HCT116 (cell line): ENCODE measurements around the gene AFAP1. TPM values are rescaled to one million over a fixed set of nuclear protein-coding genes. Genes with fewer than 3 reads are reported as not detected.

ENCODE experiments used
- ATAC-seq: fragments of 200-7000 bp; cut with Tn5 transposase; 2 replicates; pipeline ENCODE4 v1.9.1; 2020; ENCODE audit warnings: mild to moderate bottlenecking, moderate library complexity
- BruUV-seq: library from RNA; stranded (reverse); fragments of 400-500 nt; replicated peaks from 2 replicates; lab custom pipeline; 2021; lab: Mats Ljungman, UMichigan
- CTCF ChIA-PET: fragments of 300-600 bp; sonication (Branson Sonifier 250); formaldehyde crosslinking; loops from one replicate; lab custom pipeline; 2021; ENCODE audit warnings: antibody characterized with exemption; lab: Charles Lee
- POLR2A ChIA-PET: fragments of 300-600, 350-600 bp; sonication (Branson Sonifier 250); formaldehyde crosslinking; loops from one replicate; lab custom pipeline; 2021; ENCODE audit warnings: antibody characterized with exemption; lab: Charles Lee
- RAD21 ChIA-PET, 2 experiments: fragments of 300-600 bp; sonication (Branson Sonifier 250); formaldehyde crosslinking; loops; one replicate each; lab custom pipeline; 2023; ENCODE audit warnings: low total read pairs in 2 of 2; ENCODE audit not compliant: uncharacterized antibody in 2 of 2, unreplicated experiment in 2 of 2, low non-redundant PET in 1 of 2; lab: Charles Lee
- DNase-seq: peaks from one replicate; pipeline ENCODE4 v3.0.0-alpha.2; 2010; ENCODE audit warnings: low read depth, low spot score
- H2AFZ ChIP-seq: fragments of 200-600 bp; shearing (Covaris generic), sonication (generic); 2 replicates; pipeline ENCODE4 v1.6.1; 2017; ENCODE audit warnings: low read depth, mixed run types, mixed read lengths, antibody characterized with exemption, low read length; ENCODE audit not compliant: poor library complexity, severe bottlenecking
- H3K27ac ChIP-seq: 2 replicates; pipeline ENCODE4 v1.5.1; 2012; ENCODE audit warnings: low read depth, low read length
- H3K27me3 ChIP-seq: fragments of 200-600 bp; sonication (generic); 2 replicates; pipeline ENCODE4 v1.6.1; 2016; ENCODE audit warnings: mixed run types, low read length, mixed read lengths; ENCODE audit not compliant: insufficient read depth
- H3K36me3 ChIP-seq, 2 experiments: fragments of 200-500 bp in 1 of 2; fragments of 200-600 bp in 1 of 2; sonication (Bioruptor generic) in 1 of 2; sonication (generic) in 1 of 2; 2 replicates each; pipeline versions ENCODE4 v1.5.1 to v1.6.1; 2014 to 2016; ENCODE audit warnings: low read length in 2 of 2, inconsistent platforms in 1 of 2, mixed read lengths in 1 of 2, mixed run types in 1 of 2; ENCODE audit not compliant: insufficient read depth in 2 of 2, control insufficient read depth in 1 of 2
- H3K4me1 ChIP-seq, 2 experiments: fragments of 200-600 bp in 1 of 2; sonication (generic) in 1 of 2; 2 replicates each; pipeline versions ENCODE4 v1.5.1 to v1.6.1; 2012 to 2017; ENCODE audit warnings: low read length in 2 of 2, inconsistent platforms in 1 of 2, mild to moderate bottlenecking in 1 of 2, mixed read lengths in 1 of 2, mixed run types in 1 of 2, moderate library complexity in 1 of 2; ENCODE audit not compliant: insufficient read depth in 2 of 2, control insufficient read depth in 1 of 2
- H3K4me2 ChIP-seq: fragments of 200-600 bp; sonication (generic); 2 replicates; pipeline ENCODE4 v1.6.1; 2017; ENCODE audit warnings: mixed run types, low read length, mixed read lengths
- H3K4me3 ChIP-seq, 2 experiments: fragments of 200-600 bp in 1 of 2; sonication (generic) in 1 of 2; replicated peaks in 1 of 2; 2 replicates each; pipeline ENCODE4 v1.5.1; 2011 to 2016; ENCODE audit warnings: low read length in 2 of 2, control low read depth in 1 of 2, low read depth in 1 of 2, mild to moderate bottlenecking in 1 of 2, mixed read lengths in 1 of 2, mixed run types in 1 of 2
- H3K79me2 ChIP-seq: fragments of 200-600 bp; sonication (generic); 2 replicates; pipeline ENCODE4 v1.6.1; 2017; ENCODE audit warnings: mild to moderate bottlenecking, mixed run types, low read length, moderate library complexity, mixed read lengths; ENCODE audit not compliant: insufficient read depth
- H3K9ac ChIP-seq: fragments of 200-600 bp; sonication (generic); 2 replicates; pipeline ENCODE4 v1.6.1; 2016; ENCODE audit warnings: low read length, mixed read lengths
- H3K9me2 ChIP-seq: fragments of 200-600 bp; sonication (generic), shearing (Covaris generic); 2 replicates; pipeline ENCODE4 v1.6.1; 2017; ENCODE audit warnings: mixed run types, mild to moderate bottlenecking, moderate library complexity; ENCODE audit not compliant: insufficient read depth
- H3K9me3 ChIP-seq, 2 experiments: fragments of 200-500 bp in 1 of 2; fragments of 200-600 bp in 1 of 2; sonication (Bioruptor generic) in 1 of 2; sonication (generic) in 1 of 2; 2 replicates each; pipeline ENCODE4 v1.6.1; 2014 to 2017; ENCODE audit warnings: low read length in 2 of 2, mixed read lengths in 2 of 2, inconsistent platforms in 1 of 2, low read depth in 1 of 2, mild to moderate bottlenecking in 1 of 2, mixed run types in 1 of 2, moderate library complexity in 1 of 2; ENCODE audit not compliant: control insufficient read depth in 1 of 2, insufficient read depth in 1 of 2
- H4K20me1 ChIP-seq: fragments of 200-600 bp; sonication (generic), shearing (Covaris generic); 2 replicates; pipeline ENCODE4 v1.6.1; 2017; ENCODE audit warnings: mixed run types, mild to moderate bottlenecking, moderate library complexity; ENCODE audit not compliant: insufficient read depth
- CBX3 ChIP-seq: IDR thresholded peaks from 2 replicates; pipeline ENCODE4 v1.6.1; 2012; ENCODE audit warnings: low read depth
- CEBPB ChIP-seq: IDR thresholded peaks from 2 replicates; pipeline ENCODE4 v1.6.1; 2012; ENCODE audit warnings: low read depth
- EGR1 ChIP-seq: IDR thresholded peaks from 2 replicates; pipeline ENCODE4 v1.6.1; 2012; ENCODE audit warnings: low read depth
- ELF1 ChIP-seq: IDR thresholded peaks from 2 replicates; pipeline ENCODE4 v1.6.1; 2012; ENCODE audit warnings: low read depth, borderline replicate concordance
- EZH2 ChIP-seq: fragments of 200-600 bp; sonication (generic); IDR thresholded peaks from 2 replicates; pipeline ENCODE4 v1.6.1; 2017; ENCODE audit warnings: antibody characterized with exemption, mixed run types
- FOSL1 ChIP-seq: IDR thresholded peaks from 2 replicates; pipeline ENCODE4 v1.6.1; 2012; ENCODE audit warnings: low read depth
- JUND ChIP-seq: IDR thresholded peaks from 2 replicates; pipeline ENCODE4 v1.6.1; 2012
- MAX ChIP-seq: IDR thresholded peaks from 2 replicates; pipeline ENCODE4 v1.6.1; 2012
- POLR2A ChIP-seq: IDR thresholded peaks from 2 replicates; pipeline ENCODE4 v1.7.0; 2011; ENCODE audit warnings: borderline replicate concordance; ENCODE audit not compliant: insufficient read depth, insufficient read length; ENCODE audit errors: extremely low read depth
- POLR2AphosphoS5 ChIP-seq: IDR thresholded peaks from 2 replicates; pipeline ENCODE4 v1.6.1; 2011; ENCODE audit warnings: mild to moderate bottlenecking, low read depth, low read length, moderate library complexity
- SIN3A ChIP-seq: IDR thresholded peaks from 2 replicates; pipeline ENCODE4 v1.6.1; 2012; ENCODE audit warnings: low read depth
- SRF ChIP-seq: IDR thresholded peaks from 2 replicates; pipeline ENCODE4 v1.6.1; 2012; ENCODE audit warnings: low read depth
- TCF7L2 ChIP-seq: IDR thresholded peaks from 2 replicates; pipeline ENCODE4 v1.7.0; 2011; ENCODE audit warnings: borderline replicate concordance, inconsistent platforms; ENCODE audit not compliant: insufficient read depth, insufficient read length; ENCODE audit errors: extremely low read depth
- ZFX ChIP-seq: fragments of 450-650 bp; IDR thresholded peaks from 2 replicates; pipeline ENCODE4 v1.6.1; 2017
- ZNF274 ChIP-seq: fragments of 200-500 bp; sonication (Bioruptor generic); IDR thresholded peaks from 2 replicates; pipeline ENCODE4 v1.6.1; 2014; ENCODE audit warnings: mild to moderate bottlenecking, low read depth, low read length, inconsistent platforms
- intact Hi-C: fragments of 100-400 bp; cut with micrococcal nuclease; formaldehyde crosslinking; loops from 2 replicates; pipeline ENCODE4 v1.10.0; 2022
- total RNA-seq: library from RNA; stranded (reverse); gene quantifications from one replicate; pipeline ENCODE4 v1.2.1, GENCODE V29; 2021; ENCODE audit not compliant: unreplicated experiment
- TF ChIP-seq, protein P1 (sequence below): IDR thresholded peaks from 2 replicates; pipeline ENCODE4 v1.6.1; 2011; ENCODE audit warnings: mild to moderate bottlenecking, low read length, moderate library complexity; ENCODE audit not compliant: insufficient replicate concordance; ENCODE audit errors: extremely low read depth

The AFAP1 gene
- total RNA-seq, 1 experiment from 2014 or later, result 19.4 TPM

DNA sequence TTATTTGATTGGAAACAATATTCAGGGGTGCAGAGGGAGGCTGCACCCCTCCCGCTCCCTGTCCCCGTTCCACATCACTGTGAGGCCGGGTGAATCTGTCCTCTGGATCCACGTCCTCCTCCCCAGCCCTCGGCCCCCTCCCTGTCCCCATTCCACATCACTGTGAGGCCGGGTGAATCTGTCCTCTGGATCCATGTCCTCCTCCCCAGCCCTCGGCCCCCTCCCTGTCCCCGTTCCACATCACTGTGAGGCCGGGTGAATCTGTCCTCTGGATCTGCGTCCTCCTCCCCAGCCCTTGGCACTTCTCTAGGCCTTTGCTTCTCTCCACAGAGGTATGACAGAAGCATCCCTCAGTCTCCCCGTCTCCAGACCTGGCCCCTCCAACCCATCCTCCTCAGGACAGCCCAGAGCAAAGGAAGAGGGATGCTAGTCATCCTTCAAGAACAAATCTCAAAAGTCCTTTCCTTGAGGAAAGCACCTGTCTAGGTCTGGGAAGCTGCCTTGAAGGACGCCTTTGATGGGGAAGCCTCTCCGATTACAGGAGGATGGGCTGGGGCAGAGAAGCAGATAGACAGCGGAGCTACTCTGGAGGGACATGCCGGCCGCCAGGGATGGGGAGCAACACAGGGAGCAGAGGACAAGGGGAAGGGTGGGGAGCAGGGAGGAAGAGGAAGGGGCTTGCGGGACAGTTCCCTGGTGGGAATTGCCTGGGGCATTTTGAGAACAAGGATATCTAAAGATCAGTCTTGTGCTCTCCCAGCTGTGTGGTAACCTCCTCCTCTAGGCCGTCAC, 10.8 kb upstream of the AFAP1 start:
- intact Hi-C loops, result no loop called here
- ATAC-seq (no peak), DNase-seq (no peak)
- no peaks in the 10 kb centered on the region for H3K9me2 ChIP-seq
- H3K79me2 ChIP-seq, result no peaks in the 10 kb centered on the region
- TF ChIP-seq SIN3A (no peak), TCF7L2 (no peak), MAX (no peak), ELF1 (no peak), FOSL1 (no peak), EGR1 (no peak), ZNF274 (no peak), CEBPB (no peak), SRF (no peak), POLR2AphosphoS5 (no peak), CBX3 (no peak), POLR2A (no peak), EZH2 (no peak), JUND (no peak), ZFX (no peak)
- TF ChIP-seq, protein P1, sequence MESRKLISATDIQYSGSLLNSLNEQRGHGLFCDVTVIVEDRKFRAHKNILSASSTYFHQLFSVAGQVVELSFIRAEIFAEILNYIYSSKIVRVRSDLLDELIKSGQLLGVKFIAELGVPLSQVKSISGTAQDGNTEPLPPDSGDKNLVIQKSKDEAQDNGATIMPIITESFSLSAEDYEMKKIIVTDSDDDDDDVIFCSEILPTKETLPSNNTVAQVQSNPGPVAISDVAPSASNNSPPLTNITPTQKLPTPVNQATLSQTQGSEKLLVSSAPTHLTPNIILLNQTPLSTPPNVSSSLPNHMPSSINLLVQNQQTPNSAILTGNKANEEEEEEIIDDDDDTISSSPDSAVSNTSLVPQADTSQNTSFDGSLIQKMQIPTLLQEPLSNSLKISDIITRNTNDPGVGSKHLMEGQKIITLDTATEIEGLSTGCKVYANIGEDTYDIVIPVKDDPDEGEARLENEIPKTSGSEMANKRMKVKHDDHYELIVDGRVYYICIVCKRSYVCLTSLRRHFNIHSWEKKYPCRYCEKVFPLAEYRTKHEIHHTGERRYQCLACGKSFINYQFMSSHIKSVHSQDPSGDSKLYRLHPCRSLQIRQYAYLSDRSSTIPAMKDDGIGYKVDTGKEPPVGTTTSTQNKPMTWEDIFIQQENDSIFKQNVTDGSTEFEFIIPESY, result no peak
- H4K20me1 ChIP-seq, result no peaks in the 10 kb centered on the region
- no peak overlapping the region for H3K4me2 ChIP-seq
- H3K27ac ChIP-seq, result no peak overlapping the region
- POLR2A ChIA-PET, result interaction anchor here (0.9 to 1.3 kb wide), 2 partner anchors 9 to 10 kb away, joined by 3 read pairs; partner anchors contain the start of gene AFAP1
- RAD21 ChIA-PET, result no interaction called here
- 0 out of 4 replicates have a peak, but pooled peaks cover 3% of the 10 kb centered on the region in 2 experiments for H3K9me3 ChIP-seq
- no peak overlapping the region for H3K4me3 ChIP-seq
- H2AFZ ChIP-seq, result no peak overlapping the region
- H3K4me1 ChIP-seq, result peaks cover 0 to 1% of the 10 kb centered on the region in 2 experiments; a peak in 1 of 4 replicates
- BruUV-seq, result no TSS peak
- CTCF ChIA-PET, result no interaction called here
- no peaks in the 10 kb centered on the region for H3K27me3 ChIP-seq
- no peak overlapping the region for H3K9ac ChIP-seq
- no peaks in the 10 kb centered on the region for H3K36me3 ChIP-seq
